ENCODE results near the gene FRMD4A. TPM values are rescaled to one million over a fixed set of nuclear protein-coding genes. Genes with fewer than 3 reads are reported as not detected.
"Not testable (repeated sequence)": the region's sequence is repeated elsewhere in the genome, so short reads cannot be mapped to it uniquely, and the experiment has no call there.

FRMD4A gene
- total and polyA plus RNA-seq, 2 experiments from 2014 or later, result 5.4 to 10.3 TPM

DNA sequence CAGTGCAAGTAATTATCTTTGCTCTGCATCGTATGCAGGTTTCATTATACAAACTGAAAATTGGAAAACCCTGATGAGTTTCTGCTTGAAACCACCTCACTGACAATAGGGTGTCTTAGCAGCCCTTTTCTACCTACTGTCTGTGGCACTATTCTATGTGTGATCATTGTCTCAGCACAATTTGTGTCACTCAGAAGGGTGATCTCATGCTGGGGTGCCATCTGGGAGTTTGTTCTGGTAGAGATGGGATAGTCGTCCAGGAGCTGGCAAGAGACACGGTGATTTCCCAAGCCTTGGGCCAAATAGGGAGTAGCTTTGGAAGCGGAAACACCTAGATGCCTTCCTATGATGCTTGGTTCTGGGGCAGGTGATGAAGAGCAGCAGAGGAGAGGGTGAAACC is 186.3 kb downstream of the FRMD4A start:
- Histone ChIP-seq H3K4me3 (no peak overlapping the region), H3K36me3 (replicated peaks; ENCODE audit: insufficient read depth, low read depth) (no peaks in the 10 kb centered on the region), H4K20me1 (ENCODE audit: insufficient read depth, poor library complexity, severe bottlenecking) (no peaks in the 10 kb centered on the region), H3K4me1 (ENCODE audit: insufficient read depth) (no peaks in the 10 kb centered on the region), H3K4me2 (no peak overlapping the region), H3K9me3 (ENCODE audit: low read depth) (no peaks in the 10 kb centered on the region), H3K27me3 (peaks cover 15% of the 10 kb centered on the region), H2AFZ (no peak overlapping the region), H3K9me2 (replicated peaks; ENCODE audit: insufficient read depth) (no peaks in the 10 kb centered on the region), H3K27ac (no peak overlapping the region), H3K79me2 (no peaks in the 10 kb centered on the region)
- 89% methylated on average over 4 of the region's 4 CpGs for WGBS (ENCODE audit: low lambda C conversion rate, missing lambda C conversion rate)
- DNase-seq (ENCODE audit: low spot score), result no peak
- TF ChIP-seq EZH2 (IDR thresholded peaks at IDR 0.05; ENCODE audit: borderline replicate concordance), result no peak
- no peak for TF ChIP-seq EZH2phosphoT487 (IDR thresholded peaks at IDR 0.05; ENCODE audit: low read depth, severe bottlenecking, unreplicated experiment)
- TF ChIP-seq, protein P1, sequence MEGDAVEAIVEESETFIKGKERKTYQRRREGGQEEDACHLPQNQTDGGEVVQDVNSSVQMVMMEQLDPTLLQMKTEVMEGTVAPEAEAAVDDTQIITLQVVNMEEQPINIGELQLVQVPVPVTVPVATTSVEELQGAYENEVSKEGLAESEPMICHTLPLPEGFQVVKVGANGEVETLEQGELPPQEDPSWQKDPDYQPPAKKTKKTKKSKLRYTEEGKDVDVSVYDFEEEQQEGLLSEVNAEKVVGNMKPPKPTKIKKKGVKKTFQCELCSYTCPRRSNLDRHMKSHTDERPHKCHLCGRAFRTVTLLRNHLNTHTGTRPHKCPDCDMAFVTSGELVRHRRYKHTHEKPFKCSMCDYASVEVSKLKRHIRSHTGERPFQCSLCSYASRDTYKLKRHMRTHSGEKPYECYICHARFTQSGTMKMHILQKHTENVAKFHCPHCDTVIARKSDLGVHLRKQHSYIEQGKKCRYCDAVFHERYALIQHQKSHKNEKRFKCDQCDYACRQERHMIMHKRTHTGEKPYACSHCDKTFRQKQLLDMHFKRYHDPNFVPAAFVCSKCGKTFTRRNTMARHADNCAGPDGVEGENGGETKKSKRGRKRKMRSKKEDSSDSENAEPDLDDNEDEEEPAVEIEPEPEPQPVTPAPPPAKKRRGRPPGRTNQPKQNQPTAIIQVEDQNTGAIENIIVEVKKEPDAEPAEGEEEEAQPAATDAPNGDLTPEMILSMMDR (IDR thresholded peaks at IDR 0.05; ENCODE audit: poor library complexity), result no peak

- 84% methylated on average over 4 of the region's 4 CpGs for WGBS (ENCODE audit: low lambda C conversion rate, missing lambda C conversion rate)
- H3K9me3 ChIP-seq (ENCODE audit: low read depth), result no peaks in the 10 kb centered on the region
- no peak overlapping the region for H3K27ac ChIP-seq
- no peaks in the 10 kb centered on the region for H3K79me2 ChIP-seq
- no peaks in the 10 kb centered on the region for H4K20me1 ChIP-seq (ENCODE audit: insufficient read depth, poor library complexity, severe bottlenecking)
- no peaks in the 10 kb centered on the region for H3K36me3 ChIP-seq (replicated peaks; ENCODE audit: insufficient read depth, low read depth)
- H3K4me3 ChIP-seq, result no peak overlapping the region
- H2AFZ ChIP-seq, result no peak overlapping the region
- H3K9me2 ChIP-seq (replicated peaks; ENCODE audit: insufficient read depth), result no peaks in the 10 kb centered on the region
- H3K27me3 ChIP-seq, result peaks cover 15% of the 10 kb centered on the region
- no peak overlapping the region for H3K4me2 ChIP-seq
- TF ChIP-seq, protein P1 (IDR thresholded peaks at IDR 0.05; ENCODE audit: poor library complexity), result no peak
- TF ChIP-seq EZH2 (IDR thresholded peaks at IDR 0.05; ENCODE audit: borderline replicate concordance) (no peak), EZH2phosphoT487 (IDR thresholded peaks at IDR 0.05; ENCODE audit: low read depth, severe bottlenecking, unreplicated experiment) (no peak)
- DNase-seq (ENCODE audit: low spot score), result no peak
- H3K4me1 ChIP-seq (ENCODE audit: insufficient read depth), result no peaks in the 10 kb centered on the region
Measured at GRCh38 chr10:14142606-14143250, 188.0 kb downstream of the FRMD4A start.

- 84% methylated on average over 5 of the region's 5 CpGs for WGBS (ENCODE audit: low lambda C conversion rate, missing lambda C conversion rate)
- H3K9me2 ChIP-seq (replicated peaks; ENCODE audit: insufficient read depth), result no peaks in the 10 kb centered on the region
- no peaks in the 10 kb centered on the region for H4K20me1 ChIP-seq (ENCODE audit: insufficient read depth, poor library complexity, severe bottlenecking)
- H3K27ac ChIP-seq, result no peak overlapping the region
- H3K4me2 ChIP-seq, result no peak overlapping the region
- no peak for DNase-seq (ENCODE audit: low spot score)
- no peaks in the 10 kb centered on the region for H3K79me2 ChIP-seq
- no peaks in the 10 kb centered on the region for H3K36me3 ChIP-seq (replicated peaks; ENCODE audit: insufficient read depth, low read depth)
- no peak overlapping the region for H2AFZ ChIP-seq
- no peak overlapping the region for H3K4me3 ChIP-seq
- H3K9me3 ChIP-seq (ENCODE audit: low read depth), result no peaks in the 10 kb centered on the region
- peaks cover 15% of the 10 kb centered on the region for H3K27me3 ChIP-seq
- no peak for TF ChIP-seq EZH2 (IDR thresholded peaks at IDR 0.05; ENCODE audit: borderline replicate concordance)
- no peaks in the 10 kb centered on the region for H3K4me1 ChIP-seq (ENCODE audit: insufficient read depth)
Measured at GRCh38 chr10:14141283-14141682, 189.4 kb downstream of the FRMD4A start.

GRCh38 chr10:14137391-14137790 is 193.3 kb downstream of the FRMD4A start:
- TF ChIP-seq EZH2 (IDR thresholded peaks at IDR 0.05; ENCODE audit: borderline replicate concordance) (no peak), EZH2phosphoT487 (IDR thresholded peaks at IDR 0.05; ENCODE audit: low read depth, severe bottlenecking, unreplicated experiment) (no peak)
- TF ChIP-seq, protein P1 (IDR thresholded peaks at IDR 0.05; ENCODE audit: poor library complexity), result no peak
- Histone ChIP-seq H3K27me3 (peaks cover 3% of the 10 kb centered on the region), H3K4me2 (no peak overlapping the region), H3K79me2 (no peaks in the 10 kb centered on the region), H3K4me1 (ENCODE audit: insufficient read depth) (no peaks in the 10 kb centered on the region), H3K36me3 (replicated peaks; ENCODE audit: insufficient read depth, low read depth) (no peaks in the 10 kb centered on the region), H3K9me2 (replicated peaks; ENCODE audit: insufficient read depth) (no peaks in the 10 kb centered on the region), H2AFZ (no peak overlapping the region), H3K9me3 (ENCODE audit: low read depth) (no peaks in the 10 kb centered on the region), H3K4me3 (no peak overlapping the region), H4K20me1 (ENCODE audit: insufficient read depth, poor library complexity, severe bottlenecking) (no peaks in the 10 kb centered on the region), H3K27ac (no peak overlapping the region)
- 88% methylated on average over 3 of the region's 3 CpGs for WGBS (ENCODE audit: low lambda C conversion rate, missing lambda C conversion rate)
- no peak for DNase-seq (ENCODE audit: low spot score)

GRCh38 chr10:14135196-14135595 is 195.5 kb downstream of the FRMD4A start:
- H3K9me2 ChIP-seq (replicated peaks; ENCODE audit: insufficient read depth); H3K79me2 ChIP-seq; H3K9me3 ChIP-seq (ENCODE audit: low read depth); H3K27ac ChIP-seq; H3K4me2 ChIP-seq; H2AFZ ChIP-seq; H3K36me3 ChIP-seq (replicated peaks; ENCODE audit: insufficient read depth, low read depth); H3K4me1 ChIP-seq (ENCODE audit: insufficient read depth); H4K20me1 ChIP-seq (ENCODE audit: insufficient read depth, poor library complexity, severe bottlenecking); H3K4me3 ChIP-seq; DNase-seq (ENCODE audit: low spot score); H3K27me3 ChIP-seq: not testable (repeated sequence)
- WGBS (ENCODE audit: low lambda C conversion rate, missing lambda C conversion rate), result 74% methylated on average over 2 of the region's 2 CpGs

All from hepatocyte (in vitro differentiated cells).